Loucy (cell line): ENCODE results near the gene CRB3.

ENCODE experiments used
- EZH2phosphoT487 ChIP-seq: fragments of 200-600 bp; IDR thresholded peaks from 2 replicates; pipeline ENCODE4 v1.6.1; 2018; ENCODE audit warnings: antibody characterized with exemption, mild to moderate bottlenecking, moderate library complexity, borderline replicate concordance
- TF ChIP-seq, protein P1 (sequence below): fragments of 200-600 bp; sonication (generic); conservative IDR thresholded peaks from 2 replicates; pipeline ENCODE4 v1.5.1; 2014; ENCODE audit warnings: mild to moderate bottlenecking, antibody characterized with exemption, low read length

DNA sequence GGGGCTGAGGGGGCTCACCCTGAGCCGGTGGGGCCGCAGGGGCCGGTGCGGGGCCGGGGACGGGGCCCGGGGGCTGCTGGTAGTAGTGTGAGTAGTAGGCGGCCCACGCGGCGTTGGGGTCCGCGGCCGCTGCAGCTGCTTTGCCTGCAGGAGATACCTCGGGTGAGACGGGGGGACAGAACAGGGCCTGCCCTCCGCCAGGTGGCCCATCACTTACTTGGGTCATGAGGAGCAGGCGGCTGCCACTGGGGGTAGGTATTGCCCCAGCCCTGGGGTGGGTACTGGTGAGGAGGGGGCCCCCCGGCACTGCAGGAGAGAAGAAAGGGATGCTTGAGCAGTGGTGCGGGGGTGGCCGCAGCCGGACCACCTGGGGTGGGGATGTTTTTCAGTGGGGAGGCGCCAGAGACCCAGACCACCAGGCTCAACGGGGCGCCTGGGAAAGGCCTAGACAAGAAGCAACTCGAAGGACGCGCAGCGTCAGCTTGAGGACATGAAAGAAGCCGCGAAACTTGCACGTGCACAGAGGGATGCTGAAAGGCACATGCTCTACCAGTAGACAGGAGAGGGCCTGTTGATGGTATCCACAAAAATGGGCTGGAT is 48.4 kb upstream of the CRB3 start:
- TF ChIP-seq, protein P1, sequence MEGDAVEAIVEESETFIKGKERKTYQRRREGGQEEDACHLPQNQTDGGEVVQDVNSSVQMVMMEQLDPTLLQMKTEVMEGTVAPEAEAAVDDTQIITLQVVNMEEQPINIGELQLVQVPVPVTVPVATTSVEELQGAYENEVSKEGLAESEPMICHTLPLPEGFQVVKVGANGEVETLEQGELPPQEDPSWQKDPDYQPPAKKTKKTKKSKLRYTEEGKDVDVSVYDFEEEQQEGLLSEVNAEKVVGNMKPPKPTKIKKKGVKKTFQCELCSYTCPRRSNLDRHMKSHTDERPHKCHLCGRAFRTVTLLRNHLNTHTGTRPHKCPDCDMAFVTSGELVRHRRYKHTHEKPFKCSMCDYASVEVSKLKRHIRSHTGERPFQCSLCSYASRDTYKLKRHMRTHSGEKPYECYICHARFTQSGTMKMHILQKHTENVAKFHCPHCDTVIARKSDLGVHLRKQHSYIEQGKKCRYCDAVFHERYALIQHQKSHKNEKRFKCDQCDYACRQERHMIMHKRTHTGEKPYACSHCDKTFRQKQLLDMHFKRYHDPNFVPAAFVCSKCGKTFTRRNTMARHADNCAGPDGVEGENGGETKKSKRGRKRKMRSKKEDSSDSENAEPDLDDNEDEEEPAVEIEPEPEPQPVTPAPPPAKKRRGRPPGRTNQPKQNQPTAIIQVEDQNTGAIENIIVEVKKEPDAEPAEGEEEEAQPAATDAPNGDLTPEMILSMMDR: no peak
- TF ChIP-seq EZH2phosphoT487: no peak
